Upper lobe of right lung (tissue), 1 donor: ENCODE data around the gene SPATA19. TPM values are rescaled to one million over a fixed set of nuclear protein-coding genes. Genes with fewer than 3 reads are reported as not detected.
A peak's percentile ranks its signal among the peaks of the same experiment; 100 is the strongest.

Source experiments
- ATAC-seq: fragments of 200-7000 bp; cut with Tn5 transposase; one replicate; pipeline ENCODE4 v1.9.1; 2020; ENCODE audit warnings: mild to moderate bottlenecking, moderate library complexity
- DNase-seq: peaks from one replicate; pipeline ENCODE4 v3.0.0-alpha.2; 2020
- H3K27ac ChIP-seq: fragments of 200-600 bp; one replicate; pipeline ENCODE4 v1.8.0; 2022
- H3K27me3 ChIP-seq: fragments of 200-600 bp; one replicate; pipeline ENCODE4 v1.8.0; 2022; ENCODE audit warnings: mild to moderate bottlenecking
- H3K36me3 ChIP-seq: fragments of 200-600 bp; one replicate; pipeline ENCODE4 v1.8.0; 2022
- H3K4me1 ChIP-seq: fragments of 200-600 bp; one replicate; pipeline ENCODE4 v1.8.0; 2022
- H3K4me3 ChIP-seq: fragments of 200-600 bp; one replicate; pipeline ENCODE4 v1.8.0; 2022; ENCODE audit warnings: mild to moderate bottlenecking
- H3K9me3 ChIP-seq: fragments of 200-600 bp; one replicate; pipeline ENCODE4 v1.8.0; 2022
- CTCF ChIP-seq: fragments of 200-600 bp; IDR thresholded peaks from one replicate; pipeline ENCODE4 v1.8.0; 2022; ENCODE audit warnings: antibody characterized with exemption
- intact Hi-C: fragments of 100-400 bp; cut with DNase I; formaldehyde crosslinking; loops from one replicate; pipeline ENCODE4 v1.11.0; 2022
- total RNA-seq: library from RNA; stranded (reverse); fragmentation: NEBNext Ultra II Directional; extraction: Animal tissue kit (Norgen Biotek cat#: 25700); gene quantifications from one replicate; pipeline ENCODE4 v1.2.1, GENCODE V29; 2021
- donor health status: DM: no; HTN: yes; CAD: no; lungs with severe emphysema.

The SPATA19 gene
- total RNA-seq, 1 donor from 2014 or later: not detected

- H3K36me3 ChIP-seq: no peaks in the 10 kb centered on the region
- peak; percentile 47 for ATAC-seq
- H3K27me3 ChIP-seq: no peaks in the 10 kb centered on the region
- H3K4me3 ChIP-seq: no peak overlapping the region
- no peak for TF ChIP-seq CTCF
- no peak for DNase-seq
- H3K27ac ChIP-seq: no peak overlapping the region
- H3K9me3 ChIP-seq: no peaks in the 10 kb centered on the region
- H3K4me1 ChIP-seq: no peaks in the 10 kb centered on the region
- intact Hi-C loops: no loop called here
These were observed 36.7 kb downstream of the SPATA19 start for GRCh38 chr11:133808393-133809140.

GRCh38 chr11:133803026-133803425 lies 42.3 kb downstream of the SPATA19 start:
- no peak overlapping the region for H3K4me3 ChIP-seq
- DNase-seq (no peak), ATAC-seq (no peak)
- H3K27me3 ChIP-seq: no peaks in the 10 kb centered on the region
- no peaks in the 10 kb centered on the region for H3K9me3 ChIP-seq
- TF ChIP-seq CTCF: no peak
- no peak overlapping the region for H3K27ac ChIP-seq
- no peaks in the 10 kb centered on the region for H3K36me3 ChIP-seq
- intact Hi-C loops: no loop called here
- no peaks in the 10 kb centered on the region for H3K4me1 ChIP-seq

GRCh38 chr11:133801356-133801755 lies 44.0 kb downstream of the SPATA19 start:
- intact Hi-C loops: no loop called here

DNA sequence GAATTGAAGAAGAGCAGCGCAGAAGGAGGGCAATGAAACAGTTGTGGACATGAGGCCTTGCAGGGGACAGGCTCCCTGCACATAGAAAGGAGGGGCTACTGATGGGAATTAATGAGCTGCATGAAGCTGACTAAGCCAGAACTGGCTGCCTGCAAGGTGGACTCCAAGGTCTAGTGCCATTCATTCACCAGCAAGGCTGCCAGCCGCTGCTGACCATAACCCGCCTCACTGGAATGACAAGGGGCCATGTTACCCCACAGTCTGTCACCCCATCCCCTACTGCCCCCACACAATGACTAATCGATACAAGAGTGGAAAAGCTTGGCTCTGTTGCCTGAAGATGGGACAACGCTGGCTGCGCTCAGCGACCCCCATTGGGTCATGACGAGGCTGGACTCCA lies 44.6 kb downstream of the SPATA19 start:
- intact Hi-C loops: no loop called here
- TF ChIP-seq CTCF: no peak
- H3K4me3 ChIP-seq: no peak overlapping the region
- H3K36me3 ChIP-seq: no peaks in the 10 kb centered on the region
- H3K9me3 ChIP-seq: no peaks in the 10 kb centered on the region
- no peak for DNase-seq
- H3K27ac ChIP-seq: no peak overlapping the region
- H3K4me1 ChIP-seq: no peaks in the 10 kb centered on the region
- H3K27me3 ChIP-seq: peaks cover 3% of the 10 kb centered on the region
- ATAC-seq: no peak

More at GRCh38 chr11:133801356-133801755, 44.0 kb downstream of the SPATA19 start:
- TF ChIP-seq CTCF: no peak
- Histone ChIP-seq H3K27me3 (peaks cover 3% of the 10 kb centered on the region), H3K36me3 (no peaks in the 10 kb centered on the region), H3K9me3 (no peaks in the 10 kb centered on the region), H3K4me3 (no peak overlapping the region), H3K4me1 (no peaks in the 10 kb centered on the region), H3K27ac (no peak overlapping the region)
- ATAC-seq (no peak), DNase-seq (no peak)

DNA sequence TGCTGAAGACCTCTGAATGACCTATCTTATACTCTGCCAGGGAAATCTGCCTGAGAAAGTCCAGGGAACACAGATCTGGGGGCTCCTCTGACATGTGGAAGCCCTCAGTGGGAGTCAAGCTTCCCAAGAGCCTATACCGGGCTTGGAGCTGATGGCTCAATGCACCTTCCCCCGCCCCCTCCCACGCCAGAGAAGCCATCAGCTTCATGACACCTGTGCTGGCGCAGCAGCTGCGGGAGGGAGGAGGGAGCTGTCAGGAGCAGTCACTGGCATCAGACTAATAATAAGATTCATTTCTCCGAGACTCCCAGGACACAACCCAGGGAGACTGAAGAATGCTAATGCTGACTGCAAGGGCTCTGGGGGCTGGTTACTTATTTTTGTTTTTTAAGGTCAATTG lies 47.8 kb downstream of the SPATA19 start:
- Histone ChIP-seq H3K4me1 (no peaks in the 10 kb centered on the region), H3K9me3 (peaks cover 4% of the 10 kb centered on the region), H3K27ac (no peak overlapping the region), H3K27me3 (peaks cover 3% of the 10 kb centered on the region), H3K4me3 (no peak overlapping the region), H3K36me3 (no peaks in the 10 kb centered on the region)
- intact Hi-C loops: no loop called here
- no peak for TF ChIP-seq CTCF
- DNase-seq: no peak
- ATAC-seq: no peak
